Measurements from ENCODE around the gene PTCSC3.
"Not testable (repeated sequence)": the region's sequence is repeated elsewhere in the genome, so short reads cannot be mapped to it uniquely, and the experiment has no call there.

Gene PTCSC3

GRCh38 chr14:36173161-36173560, 3.4 kb downstream of the PTCSC3 start:
- no peak for DNase-seq (ENCODE audit: low spot score)

- DNase-seq (ENCODE audit: low spot score), result no peak
Observed at GRCh38 chr14:36171607-36172006, 4.9 kb downstream of the PTCSC3 start.

- DNase-seq (ENCODE audit: low spot score), result no peak
Observed at GRCh38 chr14:36167431-36167830, 9.1 kb downstream of the PTCSC3 start.

GRCh38 chr14:36163451-36163850, 13.1 kb downstream of the PTCSC3 start:
- DNase-seq (ENCODE audit: low spot score), result no peak

GRCh38 chr14:36162267-36162666, 14.3 kb downstream of the PTCSC3 start:
- no peak for DNase-seq (ENCODE audit: low spot score)

GRCh38 chr14:36161776-36162175, 14.7 kb downstream of the PTCSC3 start:
- no peak for DNase-seq (ENCODE audit: low spot score)

- no peak for DNase-seq (ENCODE audit: low spot score)
Observed at GRCh38 chr14:36151335-36151734, 25.2 kb downstream of the PTCSC3 start.

GRCh38 chr14:36134038-36134437, 42.5 kb downstream of the PTCSC3 start:
- DNase-seq (ENCODE audit: low spot score), result no peak

GRCh38 chr14:36132826-36133225, 43.7 kb downstream of the PTCSC3 start:
- no peak for DNase-seq (ENCODE audit: low spot score)

GRCh38 chr14:36130186-36130585, 46.3 kb downstream of the PTCSC3 start:
- no peak for DNase-seq (ENCODE audit: low spot score)

- DNase-seq (ENCODE audit: low spot score), result no peak
Observed at GRCh38 chr14:36129181-36129580, 47.3 kb downstream of the PTCSC3 start.

- DNase-seq (ENCODE audit: low spot score), result no peak
Observed at GRCh38 chr14:36113341-36113740, 63.2 kb downstream of the PTCSC3 start.

- DNase-seq (ENCODE audit: low spot score), result no peak
Observed at GRCh38 chr14:36111822-36112583, 64.5 kb downstream of the PTCSC3 start.

- DNase-seq (ENCODE audit: low spot score), result no peak
Observed at GRCh38 chr14:36105401-36105800, 71.1 kb downstream of the PTCSC3 start.

- not testable (repeated sequence) for DNase-seq (ENCODE audit: low spot score)
Observed at GRCh38 chr14:36104258-36104657, 72.3 kb downstream of the PTCSC3 start.

GRCh38 chr14:36099619-36100018, 76.9 kb downstream of the PTCSC3 start:
- no peak for DNase-seq (ENCODE audit: low spot score)

GRCh38 chr14:36097356-36097755, 79.2 kb downstream of the PTCSC3 start:
- DNase-seq (ENCODE audit: low spot score), result no peak

GRCh38 chr14:36096090-36096489, 80.4 kb downstream of the PTCSC3 start:
- DNase-seq (ENCODE audit: low spot score), result no peak

GRCh38 chr14:36094963-36095362, 81.6 kb downstream of the PTCSC3 start:
- DNase-seq (ENCODE audit: low spot score), result no peak

- no peak for DNase-seq (ENCODE audit: low spot score)
Observed at GRCh38 chr14:36091096-36091495, 85.4 kb downstream of the PTCSC3 start.

- no peak for DNase-seq (ENCODE audit: low spot score)
Observed at GRCh38 chr14:36087411-36087810, 89.1 kb downstream of the PTCSC3 start.

GRCh38 chr14:36086629-36087395, 89.7 kb downstream of the PTCSC3 start:
- no peak for DNase-seq (ENCODE audit: low spot score)

- no peak for DNase-seq (ENCODE audit: low spot score)
Observed at GRCh38 chr14:36085861-36086260, 90.7 kb downstream of the PTCSC3 start.
